Fibroblast of villous mesenchyme (primary cell): ENCODE results near the gene LMBR1. TPM values are rescaled to one million over a fixed set of nuclear protein-coding genes. Genes with fewer than 3 reads are reported as not detected.
"Not testable (repeated sequence)": the region's sequence is repeated elsewhere in the genome, so short reads cannot be mapped to it uniquely, and the experiment has no call there.

ENCODE experiments used
- DNase-seq: peaks from one replicate; pipeline ENCODE4 v3.0.0-alpha.2; 2010; ENCODE audit warnings: low read depth
- H3K4me3 ChIP-seq: 2 replicates; pipeline ENCODE4 v1.5.1; 2011; ENCODE audit warnings: low read depth, mild to moderate bottlenecking, low read length
- CTCF ChIP-seq: IDR thresholded peaks from 2 replicates; pipeline ENCODE4 v1.5.1; 2012; ENCODE audit warnings: low read depth, mild to moderate bottlenecking, low read length; ENCODE audit not compliant: insufficient read depth
- total RNA-seq: library from RNA; depleted of rRNA; stranded (reverse); fragments of >200 nt; gene quantifications from 2 replicates; pipeline ENCODE4 v1.2.3, GENCODE V29; 2012

LMBR1 gene
- total RNA-seq, 1 donor: 43.6 TPM

- no peak for DNase-seq
- no peak overlapping the region for H3K4me3 ChIP-seq
- no peak for TF ChIP-seq CTCF
Measured at GRCh38 chr7:156811706-156812105, 81.3 kb downstream of the LMBR1 start.

DNA sequence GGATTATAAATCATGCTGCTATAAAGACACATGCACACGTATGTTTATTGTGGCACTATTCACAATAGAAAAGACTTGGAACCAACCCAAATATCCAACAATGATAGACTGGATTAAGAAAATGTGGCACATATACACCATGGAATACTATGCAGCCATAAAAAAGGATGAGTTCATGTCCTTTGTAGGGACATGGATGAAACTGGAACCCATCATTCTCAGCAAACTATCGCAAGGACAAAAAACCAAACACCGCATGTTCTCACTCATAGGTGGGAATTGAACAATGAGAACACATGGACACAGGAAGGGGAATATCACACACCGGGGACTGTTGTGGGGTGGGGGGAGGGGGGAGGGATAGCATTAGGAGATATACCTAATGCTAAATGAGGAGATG lies 89.3 kb downstream of the LMBR1 start:
- H3K4me3 ChIP-seq, DNase-seq: not testable (repeated sequence)

GRCh38 chr7:156802214-156802613 lies 90.8 kb downstream of the LMBR1 start:
- no peak overlapping the region for H3K4me3 ChIP-seq
- no peak for TF ChIP-seq CTCF
- no peak for DNase-seq

DNA sequence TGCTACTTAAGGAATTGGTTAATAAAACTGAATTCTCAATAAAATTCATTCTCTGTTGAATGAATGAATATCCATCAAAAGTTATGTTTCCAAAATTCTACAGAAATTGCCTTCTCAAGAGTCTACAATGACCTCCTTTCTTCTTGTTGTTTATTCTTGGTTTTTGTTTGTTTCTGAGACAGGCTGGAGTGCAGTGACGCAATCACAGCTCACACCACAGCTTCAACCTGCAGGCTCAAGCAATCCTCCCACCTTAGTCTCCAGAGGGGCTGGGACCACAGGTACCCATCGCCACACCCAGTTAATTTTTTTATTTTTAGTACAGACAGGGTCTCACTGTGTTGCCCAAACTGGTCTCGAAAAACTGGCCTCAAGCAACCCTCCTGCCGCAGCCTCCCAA lies 97.6 kb downstream of the LMBR1 start:
- peak; percentile 11 for DNase-seq
- no peak overlapping the region for H3K4me3 ChIP-seq
- no peak for TF ChIP-seq CTCF

GRCh38 chr7:156793334-156793733 lies 99.6 kb downstream of the LMBR1 start:
- DNase-seq: no peak
- TF ChIP-seq CTCF: no peak
- H3K4me3 ChIP-seq: no peak overlapping the region

DNA sequence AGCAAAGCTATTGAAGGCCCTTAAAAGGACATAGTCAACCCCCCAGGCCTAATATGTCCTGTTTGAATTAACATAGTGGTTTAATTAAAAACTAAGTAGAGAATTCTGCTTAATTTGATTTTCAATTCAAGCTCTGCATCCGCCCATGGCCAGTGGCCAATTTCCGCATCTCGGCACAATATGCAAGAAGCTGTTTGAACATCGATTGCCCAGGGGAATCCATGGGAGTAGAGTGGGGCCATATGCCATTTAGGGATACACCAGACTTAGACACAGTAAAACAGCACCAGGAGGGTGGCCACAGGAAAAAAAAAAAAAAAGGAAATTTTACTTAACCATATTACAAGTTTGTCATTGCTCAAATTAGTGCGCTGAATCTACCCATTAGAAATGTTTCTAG lies 100.4 kb downstream of the LMBR1 start:
- DNase-seq: no peak

DNA sequence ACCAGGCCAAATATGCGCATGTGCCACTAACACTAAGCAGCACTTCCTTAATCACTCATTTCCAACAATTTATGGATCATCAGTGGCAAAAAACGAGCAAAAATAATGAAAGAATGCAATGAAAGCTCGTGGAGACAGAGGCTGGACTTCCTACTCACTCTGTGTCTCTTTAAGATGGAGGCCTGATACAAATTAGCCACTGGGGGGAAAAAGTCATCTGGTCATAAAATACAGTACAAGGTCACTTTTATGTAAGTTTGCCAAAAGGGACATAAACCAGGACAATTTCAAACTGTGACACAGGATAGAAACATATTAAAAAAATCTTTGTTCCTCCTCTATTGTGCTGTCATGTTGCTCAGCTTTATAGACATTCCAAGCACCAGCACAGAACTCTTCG lies 101.7 kb downstream of the LMBR1 start:
- no peak for DNase-seq
- H3K4me3 ChIP-seq: no peak overlapping the region
- TF ChIP-seq CTCF: no peak

More for the DNA sequence above, 100.4 kb downstream of the LMBR1 start:
- no peak overlapping the region for H3K4me3 ChIP-seq
- no peak for TF ChIP-seq CTCF

DNA sequence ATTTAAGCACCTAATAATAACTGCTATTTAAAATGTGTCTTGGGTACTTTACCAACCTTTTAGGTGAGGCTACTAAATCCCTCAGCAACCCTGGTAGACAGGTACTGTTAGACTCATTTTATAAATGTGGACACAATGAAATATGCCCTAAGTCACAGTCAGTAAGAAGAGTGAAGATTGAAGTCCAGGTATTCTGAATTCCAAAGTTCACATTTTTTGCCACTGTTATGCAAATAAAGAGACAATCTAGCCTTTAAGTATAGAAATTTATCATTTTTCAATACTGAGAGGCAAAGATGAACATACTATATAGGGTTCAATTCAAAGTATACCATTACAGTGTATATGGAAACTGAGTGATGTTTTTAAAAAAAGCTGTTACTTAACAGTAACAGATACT lies 102.7 kb downstream of the LMBR1 start:
- H3K4me3 ChIP-seq: no peak overlapping the region
- TF ChIP-seq CTCF: no peak
- no peak for DNase-seq
